NB4 (cell line): ENCODE data around the gene SAA4.
A peak's percentile ranks its signal among the peaks of the same experiment; 100 is the strongest.

ENCODE experiments used
- DNase-seq: peaks from one replicate; pipeline ENCODE4 v3.0.0; 2010; ENCODE audit warnings: low read depth
- H3K4me3 ChIP-seq: one replicate; pipeline ENCODE4 v1.5.1; 2011; ENCODE audit warnings: mild to moderate bottlenecking, low read depth, low read length, moderate library complexity
- CTCF ChIP-seq: IDR thresholded peaks from one replicate; pipeline ENCODE4 v1.5.1; 2012; ENCODE audit warnings: low read depth, low read length
- MYC ChIP-seq: IDR thresholded peaks from 2 replicates; pipeline ENCODE4 v1.6.1; 2011; ENCODE audit warnings: low read depth, low read length
- POLR2A ChIP-seq: IDR thresholded peaks from 2 replicates; pipeline ENCODE4 v1.6.1; 2011; ENCODE audit warnings: mild to moderate bottlenecking; ENCODE audit not compliant: insufficient read length; ENCODE audit errors: extremely low read depth
- TF ChIP-seq, protein P1 (sequence below): IDR thresholded peaks from 2 replicates; pipeline ENCODE4 v1.6.1; 2011; ENCODE audit warnings: low read depth, low read length

SAA4 gene

DNA sequence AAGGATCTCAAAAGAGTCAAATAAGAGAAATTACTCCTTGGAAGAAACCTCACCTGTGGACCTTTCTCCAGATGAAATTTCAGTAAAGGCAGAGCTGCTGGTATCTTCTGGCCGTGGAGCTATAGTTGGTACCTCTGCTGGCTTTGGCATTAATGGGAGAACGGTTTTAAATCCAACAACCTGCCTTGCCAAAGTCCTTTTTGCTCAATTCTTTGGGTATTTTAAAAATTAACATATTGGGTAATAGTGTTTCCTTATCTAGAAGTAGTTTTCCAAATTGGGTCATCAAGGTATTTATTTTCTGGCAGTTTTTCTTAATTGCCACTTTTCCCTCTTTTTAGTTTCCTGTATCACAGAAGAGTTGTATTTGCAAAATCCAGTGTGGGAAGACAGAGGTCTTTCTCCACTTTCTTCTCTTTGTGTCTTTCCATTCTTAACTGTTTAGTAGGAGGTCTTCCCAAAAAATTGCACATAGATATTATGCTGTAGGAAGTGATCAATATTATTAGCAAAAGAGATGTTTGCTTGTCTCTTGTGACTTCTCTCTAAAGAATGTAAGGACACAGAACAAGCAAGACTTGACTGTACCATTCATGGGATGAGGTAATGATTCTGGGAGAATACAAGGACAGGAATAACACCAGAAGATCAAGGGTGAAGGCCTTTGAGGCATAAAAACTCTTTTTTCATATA lies at the start of gene SAA4:
SAA4 (minus strand) TSS at position 139 of the 693 bp plus-strand sequence. CDS start 876 bp downstream, outside the sequence.
- TF ChIP-seq, protein P1, sequence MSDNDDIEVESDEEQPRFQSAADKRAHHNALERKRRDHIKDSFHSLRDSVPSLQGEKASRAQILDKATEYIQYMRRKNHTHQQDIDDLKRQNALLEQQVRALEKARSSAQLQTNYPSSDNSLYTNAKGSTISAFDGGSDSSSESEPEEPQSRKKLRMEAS, result no peak
- no peak for TF ChIP-seq POLR2A
- no peak for TF ChIP-seq MYC
- no peak for TF ChIP-seq CTCF

DNA sequence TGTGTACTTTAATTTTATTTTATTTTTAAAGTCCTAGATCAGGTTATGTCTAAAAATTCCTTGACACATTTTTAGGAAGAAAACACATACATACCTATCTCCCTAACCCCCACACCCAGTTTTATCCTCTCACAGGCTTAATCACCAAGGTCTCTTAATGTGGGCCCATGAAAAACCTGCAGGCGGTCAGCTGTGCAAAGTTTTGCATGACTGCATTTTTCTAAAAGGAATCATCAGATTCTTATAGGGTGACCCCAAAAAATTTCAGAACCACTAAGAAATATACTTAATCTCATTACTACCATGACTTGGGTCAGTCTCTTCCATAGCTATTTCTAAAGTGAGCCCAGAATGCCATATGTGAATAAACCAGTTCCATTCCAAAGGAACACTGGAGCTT lies 49.2 kb upstream of the SAA4 start:
- TF ChIP-seq POLR2A (no peak), CTCF (no peak), MYC (no peak)
- TF ChIP-seq, protein P1, result no peak
- DNase-seq, result no peak
- no peak overlapping the region for H3K4me3 ChIP-seq

More for the DNA sequence above, at the start of gene SAA4:
- no peak for DNase-seq
- H3K4me3 ChIP-seq, result no peak within 1 kb of the TSS

GRCh38 chr11:18282626-18283025 lies 46.0 kb upstream of the SAA4 start:
- H3K4me3 ChIP-seq, result no peak overlapping the region
- no peak for TF ChIP-seq MYC
- no peak for TF ChIP-seq POLR2A
- TF ChIP-seq CTCF, result no peak
- TF ChIP-seq, protein P1, result no peak
- DNase-seq, result no peak

GRCh38 chr11:18280438-18281045 lies 43.9 kb upstream of the SAA4 start:
- TF ChIP-seq, protein P1, result no peak
- TF ChIP-seq POLR2A, result no peak
- TF ChIP-seq MYC, result no peak
- no peak for TF ChIP-seq CTCF
- no peak for DNase-seq
- H3K4me3 ChIP-seq, result no peak overlapping the region

GRCh38 chr11:18277565-18278271 lies 41.1 kb upstream of the SAA4 start:
- TF ChIP-seq CTCF, result no peak
- no peak for TF ChIP-seq MYC
- no peak for TF ChIP-seq POLR2A
- peak; percentile 81 for DNase-seq
- no peak overlapping the region for H3K4me3 ChIP-seq

DNA sequence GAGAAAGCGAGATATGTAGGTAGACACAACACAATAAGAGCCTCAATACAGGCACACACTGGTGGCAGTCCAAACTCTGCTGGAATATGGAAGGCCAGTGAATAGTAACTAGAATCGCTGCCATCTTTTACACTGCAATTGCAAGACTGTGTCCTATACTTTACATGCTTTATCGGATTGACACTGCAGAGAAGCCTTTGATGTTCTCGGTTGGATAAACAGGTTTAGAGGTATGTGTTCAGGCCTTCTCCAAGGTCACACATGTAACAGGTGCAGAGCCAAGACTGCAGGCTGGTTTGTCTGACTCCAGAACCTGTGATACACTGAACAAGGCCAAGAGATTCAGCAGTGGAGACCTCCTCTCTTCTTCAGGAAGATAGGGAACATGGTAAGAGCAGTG lies 34.6 kb upstream of the SAA4 start:
- DNase-seq, result no peak
- H3K4me3 ChIP-seq, result no peak overlapping the region
- TF ChIP-seq POLR2A, result no peak
- TF ChIP-seq MYC, result no peak
- TF ChIP-seq, protein P1, result no peak
- TF ChIP-seq CTCF, result no peak
